Keratinocyte (primary cell): ENCODE measurements around the gene ANXA2R. TPM values are rescaled to one million over a fixed set of nuclear protein-coding genes. Genes with fewer than 3 reads are reported as not detected.

ENCODE experiments used
- DNase-seq: peaks from one replicate; pipeline ENCODE4 v3.0.0-alpha.2; 2011; ENCODE audit warnings: low read depth, missing footprints, low spot score
- FAIRE-seq: peaks from 2 replicates; lab custom pipeline; 2011; peaks lifted over from hg19 to GRCh38; lab: Jason Lieb, UNC
- H2AFZ ChIP-seq: 2 replicates; pipeline ENCODE4 v1.6.0; 2012; ENCODE audit warnings: low read length, control low read depth, inconsistent platforms; ENCODE audit not compliant: control insufficient read depth
- H3K27ac ChIP-seq: 2 replicates; pipeline ENCODE4 v1.5.1; 2011; ENCODE audit warnings: low read length; ENCODE audit not compliant: control insufficient read depth, insufficient read depth
- H3K27me3 ChIP-seq: 3 replicates; pipeline ENCODE4 v1.6.0; 2011; ENCODE audit warnings: low read length; ENCODE audit not compliant: control insufficient read depth, insufficient read depth; ENCODE audit errors: extremely low read depth
- H3K36me3 ChIP-seq, 2 experiments: 2 replicates in 1 of 2; 3 replicates in 1 of 2; pipeline ENCODE4 v1.5.1; 2011; ENCODE audit warnings: low read length in 2 of 2, mild to moderate bottlenecking in 1 of 2; ENCODE audit not compliant: control insufficient read depth in 2 of 2, insufficient read depth in 2 of 2; ENCODE audit errors: extremely low read depth in 1 of 2
- H3K4me1 ChIP-seq: 3 replicates; pipeline ENCODE4 v1.5.1; 2011; ENCODE audit warnings: low read length; ENCODE audit not compliant: control insufficient read depth, insufficient read depth; ENCODE audit errors: extremely low read depth
- H3K4me2 ChIP-seq: 3 replicates; pipeline ENCODE4 v1.6.0; 2011; ENCODE audit warnings: low read depth, low read length; ENCODE audit not compliant: control insufficient read depth, insufficient read depth; ENCODE audit errors: extremely low read depth
- H3K4me3 ChIP-seq, 3 experiments: fragments of 200-600 bp in 1 of 3; sonication (generic) in 1 of 3; 2 replicates in 2 of 3; 3 replicates in 1 of 3; pipeline ENCODE4 v1.5.1; 2011 to 2016; ENCODE audit warnings: low read length in 3 of 3, mild to moderate bottlenecking in 3 of 3, control low read depth in 2 of 3, inconsistent platforms in 1 of 3, low read depth in 1 of 3, mixed read lengths in 1 of 3, mixed run types in 1 of 3, moderate library complexity in 1 of 3; ENCODE audit not compliant: control insufficient read depth in 2 of 3, insufficient read depth in 2 of 3; ENCODE audit errors: extremely low read depth in 1 of 3
- H3K79me2 ChIP-seq: 2 replicates; pipeline ENCODE4 v1.6.0; 2012; ENCODE audit warnings: low read length; ENCODE audit not compliant: control insufficient read depth, insufficient read depth
- H3K9ac ChIP-seq: 3 replicates; pipeline ENCODE4 v1.6.0; 2011; ENCODE audit warnings: low read length; ENCODE audit not compliant: control insufficient read depth, insufficient read depth; ENCODE audit errors: extremely low read depth
- H3K9me1 ChIP-seq: 3 replicates; pipeline ENCODE4 v1.6.0; 2011; ENCODE audit warnings: low read length; ENCODE audit not compliant: control insufficient read depth, insufficient read depth; ENCODE audit errors: extremely low read depth
- H3K9me3 ChIP-seq: 2 replicates; pipeline ENCODE4 v1.5.1; 2012; ENCODE audit warnings: low read depth, low read length; ENCODE audit not compliant: control insufficient read depth
- H4K20me1 ChIP-seq: 3 replicates; pipeline ENCODE4 v1.6.0; 2011; ENCODE audit warnings: low read length; ENCODE audit not compliant: control insufficient read depth, insufficient read depth; ENCODE audit errors: extremely low read depth
- EZH2 ChIP-seq: IDR thresholded peaks from one replicate; pipeline ENCODE4 v1.6.1; 2012; ENCODE audit warnings: inconsistent platforms, mild to moderate bottlenecking, low read length, moderate library complexity
- dilution Hi-C: fragments of 300-500 bp; cut with MboI; formaldehyde crosslinking; loops from one replicate; pipeline ENCODE4 v1.7.0; 2020; ENCODE audit warnings: low sequenced_read_pairs; ENCODE audit not compliant: extremely low pct_ligation_motif_present
- polyA plus RNA-seq, 5 experiments: library from polyadenylated mRNA; depleted of rRNA in 3 of 5; stranded (reverse) in 3 of 5; stranded (forward) in 1 of 5; unstranded in 1 of 5; fragments of >200 nt; gene quantifications; 1 replicate in 1 of 5; 2 replicates in 3 of 5; 3 replicates in 1 of 5; pipeline versions ENCODE4 v1.2.1 to v1.2.3, GENCODE V29; 2011 to 2012; ENCODE audit warnings: missing spikeins in 2 of 5, low read depth in 1 of 5, low replicate concordance in 1 of 5
- TF ChIP-seq, protein P1 (sequence below), 3 experiments: IDR thresholded peaks in 1 of 3; conservative IDR thresholded peaks in 1 of 3; optimal IDR thresholded peaks in 1 of 3; 2 replicates in 2 of 3; 3 replicates in 1 of 3; pipeline versions ENCODE3 to v1.5.1; 2011; ENCODE audit warnings: low read length in 3 of 3, mild to moderate bottlenecking in 3 of 3, moderate library complexity in 2 of 3, control low read depth in 1 of 3, inconsistent platforms in 1 of 3; ENCODE audit not compliant: insufficient read depth in 2 of 3; ENCODE audit errors: extremely low read depth in 1 of 3

Gene ANXA2R
- polyA plus RNA-seq, 1 donor (not counting 4 experiments of a cell fraction or from before 2014, with no cell fraction given), result 0.17 TPM

GRCh38 chr5:43065948-43066798 lies 26.1 kb upstream of the ANXA2R start:
- H3K36me3 ChIP-seq, result peaks cover 3 to 5% of the 10 kb centered on the region in 2 experiments
- peaks cover 20% of the 10 kb centered on the region for H3K4me1 ChIP-seq
- TF ChIP-seq, protein P1, sequence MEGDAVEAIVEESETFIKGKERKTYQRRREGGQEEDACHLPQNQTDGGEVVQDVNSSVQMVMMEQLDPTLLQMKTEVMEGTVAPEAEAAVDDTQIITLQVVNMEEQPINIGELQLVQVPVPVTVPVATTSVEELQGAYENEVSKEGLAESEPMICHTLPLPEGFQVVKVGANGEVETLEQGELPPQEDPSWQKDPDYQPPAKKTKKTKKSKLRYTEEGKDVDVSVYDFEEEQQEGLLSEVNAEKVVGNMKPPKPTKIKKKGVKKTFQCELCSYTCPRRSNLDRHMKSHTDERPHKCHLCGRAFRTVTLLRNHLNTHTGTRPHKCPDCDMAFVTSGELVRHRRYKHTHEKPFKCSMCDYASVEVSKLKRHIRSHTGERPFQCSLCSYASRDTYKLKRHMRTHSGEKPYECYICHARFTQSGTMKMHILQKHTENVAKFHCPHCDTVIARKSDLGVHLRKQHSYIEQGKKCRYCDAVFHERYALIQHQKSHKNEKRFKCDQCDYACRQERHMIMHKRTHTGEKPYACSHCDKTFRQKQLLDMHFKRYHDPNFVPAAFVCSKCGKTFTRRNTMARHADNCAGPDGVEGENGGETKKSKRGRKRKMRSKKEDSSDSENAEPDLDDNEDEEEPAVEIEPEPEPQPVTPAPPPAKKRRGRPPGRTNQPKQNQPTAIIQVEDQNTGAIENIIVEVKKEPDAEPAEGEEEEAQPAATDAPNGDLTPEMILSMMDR (optimal IDR thresholded peaks at IDR 0.05 in 1 of 3, IDR thresholded peaks at IDR 0.05 in 1 of 3, conservative IDR thresholded peaks at IDR 0.05 in 1 of 3; ENCODE audit: extremely low read depth in 1 of 3, insufficient read depth in 2 of 3, low read length in 3 of 3), result no peak
- TF ChIP-seq EZH2, result no peak
- H2AFZ ChIP-seq, result peak overlapping the region; percentile 89
- FAIRE-seq (no peak), DNase-seq (no peak)
- peak overlapping the region; percentile 90 for H3K9ac ChIP-seq
- peak overlapping the region; percentile 70 to 95 (median 80) for H3K4me3 ChIP-seq
- H3K27me3 ChIP-seq, result no peaks in the 10 kb centered on the region
- H3K9me1 ChIP-seq, result no peaks in the 10 kb centered on the region
- peak overlapping the region; percentile 92 for H3K4me2 ChIP-seq
- dilution Hi-C loops, result no loop called here
- peaks cover 40% of the 10 kb centered on the region for H3K79me2 ChIP-seq
- H4K20me1 ChIP-seq, result no peaks in the 10 kb centered on the region
- H3K27ac ChIP-seq, result peak overlapping the region; percentile 98
- H3K9me3 ChIP-seq, result no peaks in the 10 kb centered on the region

GRCh38 chr5:43065387-43065947 lies 25.3 kb upstream of the ANXA2R start:
- TF ChIP-seq, protein P1 (optimal IDR thresholded peaks at IDR 0.05 in 1 of 3, IDR thresholded peaks at IDR 0.05 in 1 of 3, conservative IDR thresholded peaks at IDR 0.05 in 1 of 3; ENCODE audit: extremely low read depth in 1 of 3, insufficient read depth in 2 of 3, low read length in 3 of 3), result no peak
- no peak for TF ChIP-seq EZH2
- H4K20me1 ChIP-seq, result no peaks in the 10 kb centered on the region
- no peaks in the 10 kb centered on the region for H3K9me1 ChIP-seq
- peak overlapping the region; percentile 98 for H3K27ac ChIP-seq
- H3K4me1 ChIP-seq, result peaks cover 20% of the 10 kb centered on the region
- FAIRE-seq (no peak), DNase-seq (no peak)
- H3K4me3 ChIP-seq, result peak overlapping the region; percentile 70 to 95 (median 80)
- H3K9ac ChIP-seq, result peak overlapping the region; percentile 90
- H3K9me3 ChIP-seq, result no peaks in the 10 kb centered on the region
- dilution Hi-C loops, result no loop called here
- H3K79me2 ChIP-seq, result peaks cover 40% of the 10 kb centered on the region
- H3K27me3 ChIP-seq, result no peaks in the 10 kb centered on the region
- H3K36me3 ChIP-seq, result no peaks in the 10 kb centered on the region
- peak overlapping the region; percentile 89 for H2AFZ ChIP-seq
- peak overlapping the region; percentile 92 for H3K4me2 ChIP-seq
